Measurements from ENCODE around the gene APAF1. TPM values are rescaled to one million over a fixed set of nuclear protein-coding genes. Genes with fewer than 3 reads are reported as not detected.

APAF1 gene
- total and polyA plus RNA-seq, 8 donors, result 4.4 to 93.9 (median 18.5) TPM

DNA sequence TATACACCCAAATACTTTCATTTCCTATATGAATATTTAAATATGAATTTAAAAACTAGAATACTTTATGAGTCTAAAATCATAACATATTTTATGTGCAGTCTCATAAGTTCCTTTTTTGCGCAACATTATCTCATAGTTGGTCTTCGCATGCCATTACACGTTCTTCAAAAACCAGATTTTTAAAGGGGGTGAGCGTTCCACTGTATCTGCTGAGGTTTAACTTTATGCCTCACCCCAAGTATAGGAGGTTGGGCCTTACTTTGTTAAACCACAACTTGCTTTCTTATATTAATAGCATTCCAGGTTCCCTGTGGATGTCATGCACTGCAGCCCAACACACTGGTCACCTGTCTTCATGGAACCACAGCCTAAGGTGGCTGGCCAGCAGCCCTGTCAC, 118.6 kb downstream of the APAF1 start:
- TF ChIP-seq POLR2A (IDR thresholded peaks at IDR 0.05) (no peak), EP300 (IDR thresholded peaks at IDR 0.05) (no peak), POLR2AphosphoS5 (IDR thresholded peaks at IDR 0.05) (no peak)
- TF ChIP-seq, protein P1, sequence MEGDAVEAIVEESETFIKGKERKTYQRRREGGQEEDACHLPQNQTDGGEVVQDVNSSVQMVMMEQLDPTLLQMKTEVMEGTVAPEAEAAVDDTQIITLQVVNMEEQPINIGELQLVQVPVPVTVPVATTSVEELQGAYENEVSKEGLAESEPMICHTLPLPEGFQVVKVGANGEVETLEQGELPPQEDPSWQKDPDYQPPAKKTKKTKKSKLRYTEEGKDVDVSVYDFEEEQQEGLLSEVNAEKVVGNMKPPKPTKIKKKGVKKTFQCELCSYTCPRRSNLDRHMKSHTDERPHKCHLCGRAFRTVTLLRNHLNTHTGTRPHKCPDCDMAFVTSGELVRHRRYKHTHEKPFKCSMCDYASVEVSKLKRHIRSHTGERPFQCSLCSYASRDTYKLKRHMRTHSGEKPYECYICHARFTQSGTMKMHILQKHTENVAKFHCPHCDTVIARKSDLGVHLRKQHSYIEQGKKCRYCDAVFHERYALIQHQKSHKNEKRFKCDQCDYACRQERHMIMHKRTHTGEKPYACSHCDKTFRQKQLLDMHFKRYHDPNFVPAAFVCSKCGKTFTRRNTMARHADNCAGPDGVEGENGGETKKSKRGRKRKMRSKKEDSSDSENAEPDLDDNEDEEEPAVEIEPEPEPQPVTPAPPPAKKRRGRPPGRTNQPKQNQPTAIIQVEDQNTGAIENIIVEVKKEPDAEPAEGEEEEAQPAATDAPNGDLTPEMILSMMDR (IDR thresholded peaks at IDR 0.05), result no peak
- intact Hi-C loops (cut with DNase I; ENCODE audit: low total_unique reads), result no loop called here
- H3K4me1 ChIP-seq, result no peaks in the 10 kb centered on the region
- no peaks in the 10 kb centered on the region for H3K36me3 ChIP-seq
- no peaks in the 10 kb centered on the region for H3K9me3 ChIP-seq
- H3K27me3 ChIP-seq, result no peaks in the 10 kb centered on the region
- H3K4me3 ChIP-seq, result no peak overlapping the region
- WGBS, 5 donors, result 85 to 93% (median 92%) methylated on average over 4 of the region's 4 CpGs
- no peak overlapping the region for H3K27ac ChIP-seq
- DNase-seq, result no peak

DNA sequence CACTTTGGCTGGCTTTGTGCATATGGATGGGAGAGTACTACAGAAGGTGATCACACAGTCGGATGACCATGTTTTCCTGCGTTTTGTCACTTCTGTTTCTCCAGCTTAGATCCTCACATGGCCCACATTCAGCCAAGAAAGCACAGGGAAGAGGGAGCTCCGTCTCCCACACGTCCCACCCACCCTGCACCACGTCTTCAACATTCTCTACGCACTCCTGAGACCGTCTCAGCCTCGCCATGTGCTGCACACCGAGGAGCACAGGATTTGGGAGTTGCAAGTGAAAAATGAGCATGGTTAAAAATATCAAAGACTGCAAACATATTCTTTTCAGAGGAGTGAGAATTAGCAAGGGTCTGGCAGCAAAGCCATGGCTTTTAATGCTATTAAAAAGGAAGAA, 122.2 kb downstream of the APAF1 start:
- Histone ChIP-seq H3K9me3 (no peaks in the 10 kb centered on the region), H3K36me3 (no peaks in the 10 kb centered on the region), H3K4me1 (no peaks in the 10 kb centered on the region), H3K27ac (no peak overlapping the region), H3K4me3 (no peak overlapping the region), H3K27me3 (no peaks in the 10 kb centered on the region)
- DNase-seq, result no peak
- TF ChIP-seq POLR2AphosphoS5 (IDR thresholded peaks at IDR 0.05) (no peak), EP300 (IDR thresholded peaks at IDR 0.05) (no peak), POLR2A (IDR thresholded peaks at IDR 0.05) (no peak)
- TF ChIP-seq, protein P1 (IDR thresholded peaks at IDR 0.05), result no peak
- intact Hi-C loops (cut with DNase I; ENCODE audit: low total_unique reads), result no loop called here
- WGBS, 5 donors, result 78 to 83% (median 80%) methylated on average over 9 of the region's 9 CpGs

DNA sequence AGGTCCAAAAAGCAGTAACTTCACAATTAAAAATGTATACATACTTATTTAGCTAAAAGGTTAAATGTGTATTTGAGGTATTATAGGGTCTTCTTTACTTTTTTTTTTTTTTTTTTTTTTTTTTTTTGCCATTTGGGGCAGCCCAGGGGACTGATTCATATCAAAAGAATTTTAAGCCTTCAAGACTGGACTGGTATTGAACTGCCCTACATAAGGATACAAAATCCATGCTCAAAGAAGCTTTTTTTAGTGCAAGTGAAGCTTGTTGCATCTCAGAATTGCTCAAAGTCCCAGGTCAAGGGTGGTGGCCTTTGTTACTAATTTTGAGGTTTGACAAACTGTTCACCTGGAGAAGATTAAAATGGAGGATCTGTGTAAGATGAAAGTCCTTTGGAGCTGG, 124.0 kb downstream of the APAF1 start:
- Histone ChIP-seq H3K27ac (no peak overlapping the region), H3K4me3 (no peak overlapping the region), H3K27me3 (no peaks in the 10 kb centered on the region), H3K4me1 (no peaks in the 10 kb centered on the region), H3K9me3 (no peaks in the 10 kb centered on the region), H3K36me3 (no peaks in the 10 kb centered on the region)
- no peak for TF ChIP-seq POLR2AphosphoS5 (IDR thresholded peaks at IDR 0.05)
- TF ChIP-seq POLR2A (IDR thresholded peaks at IDR 0.05), result no peak
- TF ChIP-seq EP300 (IDR thresholded peaks at IDR 0.05), result no peak
- TF ChIP-seq, protein P1 (IDR thresholded peaks at IDR 0.05), result no peak
- DNase-seq, result no peak
- intact Hi-C loops (cut with DNase I; ENCODE audit: low total_unique reads), result no loop called here

DNA sequence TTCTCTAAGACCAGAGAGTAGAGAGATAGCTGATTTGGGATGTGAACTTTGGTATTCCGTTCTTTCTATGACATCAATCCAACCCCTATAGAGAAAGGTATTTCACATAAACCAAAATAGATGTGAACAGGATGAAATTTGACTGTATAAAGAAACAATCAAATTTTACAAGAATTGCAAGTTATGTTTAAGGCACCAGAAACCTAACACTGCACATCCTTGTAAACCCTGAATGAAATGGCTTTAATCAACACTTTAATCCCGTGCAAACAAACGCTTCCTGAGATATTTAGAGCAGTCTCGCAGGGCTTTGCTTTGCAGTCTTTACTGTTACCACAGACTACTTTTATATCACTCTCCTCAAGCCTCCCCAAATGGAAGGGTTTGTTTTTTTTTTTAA, 125.1 kb downstream of the APAF1 start:
- no peaks in the 10 kb centered on the region for H3K27me3 ChIP-seq
- H3K4me1 ChIP-seq, result no peaks in the 10 kb centered on the region
- no peaks in the 10 kb centered on the region for H3K9me3 ChIP-seq
- H3K36me3 ChIP-seq, result no peaks in the 10 kb centered on the region
- TF ChIP-seq POLR2A (IDR thresholded peaks at IDR 0.05) (no peak), EP300 (IDR thresholded peaks at IDR 0.05) (no peak), POLR2AphosphoS5 (IDR thresholded peaks at IDR 0.05) (no peak)
- TF ChIP-seq, protein P1 (IDR thresholded peaks at IDR 0.05), result no peak
- no peak overlapping the region for H3K4me3 ChIP-seq
- intact Hi-C loops (cut with DNase I; ENCODE audit: low total_unique reads), result no loop called here
- DNase-seq, result no peak
- no peak overlapping the region for H3K27ac ChIP-seq
- WGBS, 5 donors, result 42 to 64% (median 56%) methylated on average over 4 of the region's 4 CpGs
